Measurements from ENCODE around the gene HEATR9.

GRCh38 chr17:35841101-35841500, 27.6 kb downstream of the HEATR9 start:
- TF ChIP-seq CTCF (IDR thresholded peaks at IDR 0.05) (no peak), POLR2AphosphoS5 (IDR thresholded peaks at IDR 0.05) (no peak), POLR2A (IDR thresholded peaks at IDR 0.05) (no peak)

Data from gastroesophageal sphincter (tissue), 3 donors.